K562 (cell line): ENCODE results near the gene PDE4D. TPM values are rescaled to one million over a fixed set of nuclear protein-coding genes. Genes with fewer than 3 reads are reported as not detected.

Experiments
- ATAC-seq: fragments of 200-7000 bp; cut with Tn5 transposase; 3 replicates; pipeline ENCODE4 v1.9.1; 2020; ENCODE audit warnings: moderate library complexity
- BruUV-seq: library from RNA; stranded (reverse); fragments of 400-500 nt; replicated peaks from 2 replicates; lab custom pipeline; 2021; lab: Mats Ljungman, UMichigan
- CTCF ChIA-PET: fragments of 300-600 bp; formaldehyde crosslinking; extraction: SDS; loops from one replicate; lab custom pipeline; 2021; ENCODE audit warnings: low intra/inter-chr PET ratio; lab: Yijun Ruan, JAX
- POLR2A ChIA-PET: fragments of 300-600, 350-650 bp; sonication (Branson Sonifier 250); formaldehyde crosslinking; extraction: SDS; loops from one replicate; lab custom pipeline; 2021; ENCODE audit warnings: antibody characterized with exemption, inconsistent platforms; lab: Yijun Ruan, JAX
- DNase-seq, 4 experiments: peaks; one replicate each; pipeline versions ENCODE4 v3.0.0 to v3.0.0-alpha.2; 2011 to 2018; ENCODE audit warnings: low spot score in 3 of 4, mixed read lengths in 3 of 4; ENCODE audit errors: extremely low read depth in 1 of 4
- FAIRE-seq: peaks from 2 replicates; lab custom pipeline; 2011; peaks lifted over from hg19 to GRCh38; lab: Jason Lieb, UNC
- H2AFZ ChIP-seq: 2 replicates; pipeline ENCODE4 v1.6.0; 2011; ENCODE audit warnings: low read depth, low read length, control low read depth, inconsistent platforms
- H3K27ac ChIP-seq: fragments of 200-600 bp; 3 replicates; pipeline ENCODE4 v1.8.0; 2011; ENCODE audit warnings: low read depth, mild to moderate bottlenecking, control low read depth, inconsistent platforms, low read length, moderate library complexity, mixed read lengths; ENCODE audit errors: extremely low read depth
- H3K27me3 ChIP-seq, 2 experiments: fragments of 300-600 bp in 1 of 2; 2 replicates in 1 of 2; 3 replicates in 1 of 2; pipeline versions ENCODE4 v1.6.0 to v1.8.0; 2011; ENCODE audit warnings: inconsistent platforms in 2 of 2, low read length in 2 of 2, mild to moderate bottlenecking in 1 of 2, mixed read lengths in 1 of 2, moderate library complexity in 1 of 2; ENCODE audit not compliant: control insufficient read depth in 2 of 2, insufficient read depth in 2 of 2
- H3K36me3 ChIP-seq: fragments of 300-600 bp; 3 replicates; pipeline ENCODE4 v1.8.0; 2011; ENCODE audit warnings: mild to moderate bottlenecking, low read length, inconsistent platforms; ENCODE audit not compliant: control insufficient read depth, insufficient read depth
- H3K4me1 ChIP-seq, 2 experiments: fragments of 200-600 bp in 1 of 2; replicated peaks in 1 of 2; 2 replicates in 1 of 2; 3 replicates in 1 of 2; pipeline versions ENCODE4 v1.5.1 to v1.8.0; 2011; ENCODE audit warnings: inconsistent platforms in 2 of 2, low read length in 2 of 2, mild to moderate bottlenecking in 1 of 2, mixed read lengths in 1 of 2, moderate library complexity in 1 of 2; ENCODE audit not compliant: control insufficient read depth in 2 of 2, insufficient read depth in 2 of 2
- H3K4me2 ChIP-seq: 2 replicates; pipeline ENCODE4 v1.6.1; 2011; ENCODE audit warnings: low read length, control low read depth, inconsistent platforms, mixed read lengths; ENCODE audit not compliant: insufficient read depth
- H3K4me3 ChIP-seq: fragments of 200-600 bp; sonication (generic), shearing (Covaris generic); 2 replicates; pipeline ENCODE4 v1.5.1; 2016; ENCODE audit warnings: control low read depth, inconsistent platforms
- H3K79me2 ChIP-seq: fragments of 200-600 bp; 3 replicates; pipeline ENCODE4 v1.8.0; 2011; ENCODE audit warnings: low read length, inconsistent platforms; ENCODE audit not compliant: control insufficient read depth, insufficient read depth
- H3K9ac ChIP-seq, 2 experiments: 2 replicates each; pipeline versions ENCODE4 v1.6.0 to v1.6.1; 2011; ENCODE audit warnings: low read depth in 2 of 2, low read length in 2 of 2, control low read depth in 1 of 2, inconsistent platforms in 1 of 2, mild to moderate bottlenecking in 1 of 2, mixed read lengths in 1 of 2; ENCODE audit not compliant: insufficient read depth in 1 of 2
- H3K9me1 ChIP-seq: one replicate; pipeline ENCODE4 v1.6.0; 2011; ENCODE audit warnings: inconsistent platforms, mild to moderate bottlenecking, low read length, moderate library complexity; ENCODE audit not compliant: control insufficient read depth, insufficient read depth
- H3K9me3 ChIP-seq: replicated peaks from 2 replicates; pipeline ENCODE4 v1.5.1; 2011; ENCODE audit warnings: low read depth, low read length, inconsistent platforms; ENCODE audit not compliant: control insufficient read depth, insufficient read depth
- H4K20me1 ChIP-seq: replicated peaks from 2 replicates; pipeline ENCODE4 v1.6.1; 2011; ENCODE audit warnings: low read length, inconsistent platforms, mixed read lengths; ENCODE audit not compliant: control insufficient read depth, insufficient read depth
- ETS1 ChIP-seq: conservative IDR thresholded peaks from 2 replicates; pipeline ENCODE4 v1.6.1; 2011; ENCODE audit warnings: low read depth, mild to moderate bottlenecking, low read length; ENCODE audit not compliant: control insufficient read depth
- GMEB1 ChIP-seq: fragments of 250-450 bp; sonication (Bioruptor Pico); IDR thresholded peaks from 2 replicates; pipeline ENCODE4 v1.4.0; 2020; ENCODE audit warnings: mild to moderate bottlenecking
- HNRNPLL ChIP-seq: fragments of 200-400 bp; formaldehyde crosslinking; IDR thresholded peaks from 2 replicates; pipeline ENCODE4 v1.6.1; 2017; ENCODE audit warnings: low read length, low read depth, mild to moderate bottlenecking; ENCODE audit not compliant: poor library complexity, severe bottlenecking
- KLF16 ChIP-seq: IDR thresholded peaks from 2 replicates; pipeline ENCODE4 v1.6.1; 2016; ENCODE audit warnings: antibody characterized with exemption
- REST ChIP-seq, 2 experiments: fragments of 450-650 bp; formaldehyde crosslinking in 1 of 2; IDR thresholded peaks; 2 replicates each; pipeline versions ENCODE4 v1.4.0 to v1.6.1; 2014 to 2020; ENCODE audit warnings: mild to moderate bottlenecking in 2 of 2, borderline replicate concordance in 1 of 2, low read depth in 1 of 2
- RFX1 ChIP-seq: fragments of 450-650 bp; IDR thresholded peaks from 2 replicates; pipeline ENCODE4 v1.6.1; 2016; ENCODE audit warnings: mild to moderate bottlenecking, moderate library complexity
- RFX5 ChIP-seq: IDR thresholded peaks from 2 replicates; pipeline ENCODE4 v1.6.1; 2011; ENCODE audit warnings: low read depth, mild to moderate bottlenecking, improper control_type of control experiment, low read length
- ZNF324 ChIP-seq: fragments of 250-450 bp; sonication (Bioruptor Pico); IDR thresholded peaks from 2 replicates; pipeline ENCODE4 v1.4.0; 2020; ENCODE audit warnings: mild to moderate bottlenecking
- ZNF583 ChIP-seq: fragments of 250-450 bp; sonication (Bioruptor Pico); IDR thresholded peaks from 2 replicates; pipeline ENCODE4 v1.4.0; 2020
- ZNF668 ChIP-seq: fragments of 250-450 bp; sonication (Bioruptor Pico); IDR thresholded peaks from 2 replicates; pipeline ENCODE4 v1.8.0; 2022; ENCODE audit warnings: mild to moderate bottlenecking, inconsistent platforms
- WGBS: fragments of 100-300 bp; shearing (Covaris generic); methylation state at CpG from one replicate; pipeline ENCODE4 v1.1.6; 2016; ENCODE audit warnings: low coverage, mixed read lengths; ENCODE audit not compliant: insufficient coverage; ENCODE audit errors: missing lambda C conversion rate; 5-methylcytosine and 5-hydroxymethylcytosine counted together
- in situ Hi-C: fragments of 300-500 bp; cut with MboI; formaldehyde crosslinking; loops from 4 replicates; pipeline ENCODE4 v1.15.0; 2018; ENCODE audit warnings: inconsistent platforms, mixed read lengths
- intact Hi-C: fragments of 100-400 bp; cut with micrococcal nuclease; formaldehyde crosslinking; loops from 2 replicates; pipeline ENCODE4 v1.14.2; 2022
- polyA plus RNA-seq, 8 experiments: library from polyadenylated mRNA; depleted of rRNA in 4 of 8; stranded (reverse) in 5 of 8; unstranded in 3 of 8; fragments of >200 nt; fragmentation: Nextera tagmentation in 2 of 8; fragmentation: Illumina TruSeq in 1 of 8; extraction: Ambion mirVana in 2 of 8; extraction: Trizol in 1 of 8; gene quantifications; 2 replicates each; pipeline versions ENCODE4 v1.2.1 to v1.2.3, GENCODE V29; 2011 to 2014; ENCODE audit warnings: inconsistent platforms in 1 of 8, missing spikeins in 1 of 8
- total RNA-seq, 7 experiments: library from RNA; depleted of rRNA in 6 of 7; stranded (reverse); fragments of >200 nt in 6 of 7; fragmentation: Illumina TruSeq in 2 of 7; extraction: Trizol in 2 of 7; gene quantifications; 2 replicates each; pipeline versions ENCODE4 v1.2.1 to v1.2.3, GENCODE V29; 2011 to 2021; ENCODE audit warnings: low replicate concordance in 1 of 7

Gene PDE4D
- total and polyA plus RNA-seq, 9 of the 15 experiments (the other 6 are each of a cell fraction or from before 2014, with no cell fraction given), result 0.04 to 0.46 (median 0.13) TPM

- ChIA-PET CTCF (interaction anchor here (0.9 kb wide), 1 partner anchor 118 kb away, joined by 4 read pairs; no protein-coding TSS in a partner anchor), POLR2A (interaction anchor here (0.7 kb wide), 1 partner anchor 115 kb away, joined by 3 read pairs; no protein-coding TSS in a partner anchor)
- BruUV-seq, result no TSS peak
- H3K9me3 ChIP-seq, result no peaks in the 10 kb centered on the region
- H3K9ac ChIP-seq, result no peak overlapping the region
- ATAC-seq, result no peak
- no peak overlapping the region for H2AFZ ChIP-seq
- H3K27ac ChIP-seq, result no peak overlapping the region
- 18% methylated on average over 7 of the region's 7 CpGs for WGBS
- H3K9me1 ChIP-seq, result no peaks in the 10 kb centered on the region
- in situ Hi-C loops (no loop called here), intact Hi-C loops (loop anchor here (2.0 kb wide), 1 partner anchor 115 kb away; no protein-coding TSS in a partner anchor)
- no peaks in the 10 kb centered on the region for H3K4me1 ChIP-seq
- H3K4me3 ChIP-seq, result no peak overlapping the region
- no peak overlapping the region for H3K4me2 ChIP-seq
- no peaks in the 10 kb centered on the region for H3K79me2 ChIP-seq
- H3K36me3 ChIP-seq, result no peaks in the 10 kb centered on the region
- H3K27me3 ChIP-seq, result no peaks in the 10 kb centered on the region
- no peak for FAIRE-seq
- H4K20me1 ChIP-seq, result no peaks in the 10 kb centered on the region
- DNase-seq, result no peak
- TF ChIP-seq RFX5, result no peak
- no peak for TF ChIP-seq KLF16
- TF ChIP-seq GMEB1, result no peak
- no peak for TF ChIP-seq ZNF668 (CRISPR knock-in tag)
- TF ChIP-seq ETS1, result no peak
- no peak for TF ChIP-seq RFX1
- TF ChIP-seq REST (IDR thresholded peaks at IDR 0.05; ENCODE audit: borderline replicate concordance), result no peak
- no peak for TF ChIP-seq REST (CRISPR knock-in tag; IDR thresholded peaks at IDR 0.05; ENCODE audit: low read depth)
- no peak for TF ChIP-seq ZNF324 (CRISPR knock-in tag)
- no peak for TF ChIP-seq ZNF583 (CRISPR knock-in tag)
- TF ChIP-seq HNRNPLL, result no peak
Measured at GRCh38 chr5:59005934-59006701, 887.4 kb downstream of the PDE4D start.
